Kidney (tissue), 14 donors: ENCODE data around the gene HLA-DMA. TPM values are rescaled to one million over a fixed set of nuclear protein-coding genes. Genes with fewer than 3 reads are reported as not detected.

Source experiments
- DNase-seq, 5 donors: peaks; one replicate each; pipeline ENCODE4 v3.0.0-alpha.2; 2013 to 2020
- FAIRE-seq: peaks from 2 replicates; lab custom pipeline; 2012; peaks lifted over from hg19 to GRCh38; lab: Jason Lieb, UNC
- H3K27ac ChIP-seq, 2 donors: one replicate each; pipeline ENCODE4 v1.7.0; 2013; ENCODE audit warnings: low read depth in 2 of 2, low read length in 2 of 2, inconsistent platforms in 1 of 2
- H3K27me3 ChIP-seq: one replicate; pipeline ENCODE4 v1.7.1; 2013; ENCODE audit warnings: low read length, inconsistent platforms; ENCODE audit not compliant: control insufficient read depth, insufficient read depth
- H3K36me3 ChIP-seq, 3 donors: one replicate each; pipeline versions ENCODE4 v1.7.0 to v1.7.1; 2013; ENCODE audit warnings: low read length in 3 of 3, control low read depth in 1 of 3, inconsistent platforms in 1 of 3; ENCODE audit not compliant: insufficient read depth in 3 of 3, control insufficient read depth in 2 of 3
- H3K4me1 ChIP-seq, 3 donors: one replicate each; pipeline versions ENCODE4 v1.7.0 to v1.7.1; 2013; ENCODE audit warnings: low read length in 3 of 3, inconsistent platforms in 1 of 3, low read depth in 1 of 3; ENCODE audit not compliant: control insufficient read depth in 2 of 3, insufficient read depth in 2 of 3
- H3K4me3 ChIP-seq, 3 donors: one replicate each; pipeline versions ENCODE4 v1.7.0 to v1.8.1; 2013; ENCODE audit warnings: low read length in 3 of 3, control low read depth in 1 of 3, inconsistent platforms in 1 of 3
- H3K9ac ChIP-seq, 3 donors: one replicate each; pipeline versions ENCODE4 v1.7.0 to v1.7.1; 2013; ENCODE audit warnings: low read length in 3 of 3, control low read depth in 1 of 3, inconsistent platforms in 1 of 3
- H3K9me3 ChIP-seq, 3 donors: one replicate each; pipeline versions ENCODE4 v1.7.0 to v1.7.1; 2013; ENCODE audit warnings: low read length in 3 of 3, control low read depth in 1 of 3, inconsistent platforms in 1 of 3; ENCODE audit not compliant: control insufficient read depth in 2 of 3, insufficient read depth in 1 of 3
- CTCF ChIP-seq: IDR thresholded peaks from 3 replicates; pipeline ENCODE4 v1.5.1; 2012; ENCODE audit warnings: mild to moderate bottlenecking, moderate library complexity, borderline replicate concordance; ENCODE audit not compliant: insufficient read depth; ENCODE audit errors: extremely low read depth
- intact Hi-C: fragments of 100-400 bp; cut with DNase I; formaldehyde crosslinking; loops from one replicate; pipeline ENCODE4 v1.11.1; 2022
- polyA plus RNA-seq: library from polyadenylated mRNA; stranded (reverse); fragments of 350-450 nt; fragmentation: Illumina TruSeq; extraction: RNeasy Lipid Tissue Mini Kit (QIAGEN cat#74804); gene quantifications from one replicate; pipeline ENCODE4 v1.2.3, GENCODE V29; 2014; ENCODE audit warnings: low read depth, low replicate concordance; ENCODE audit not compliant: insufficient read depth
- total RNA-seq: library from RNA; stranded (reverse); fragmentation: NEBNext Ultra II Directional; extraction: Animal tissue kit (Norgen Biotek cat#: 25700); gene quantifications from one replicate; pipeline ENCODE4 v1.2.1, GENCODE V29; 2021
- donor health status: control.
- donor health status: control.
- donor health status: control.
- donor health status: control.
- donor health status: control.
- donor health status: DM: yes; HTN: yes; CAD: no.
- donor health status: Normal renal cell carcinoma (clear cell type).

HLA-DMA gene
- total and polyA plus RNA-seq, 2 donors from 2014 or later: 98.5 to 101 TPM

DNA sequence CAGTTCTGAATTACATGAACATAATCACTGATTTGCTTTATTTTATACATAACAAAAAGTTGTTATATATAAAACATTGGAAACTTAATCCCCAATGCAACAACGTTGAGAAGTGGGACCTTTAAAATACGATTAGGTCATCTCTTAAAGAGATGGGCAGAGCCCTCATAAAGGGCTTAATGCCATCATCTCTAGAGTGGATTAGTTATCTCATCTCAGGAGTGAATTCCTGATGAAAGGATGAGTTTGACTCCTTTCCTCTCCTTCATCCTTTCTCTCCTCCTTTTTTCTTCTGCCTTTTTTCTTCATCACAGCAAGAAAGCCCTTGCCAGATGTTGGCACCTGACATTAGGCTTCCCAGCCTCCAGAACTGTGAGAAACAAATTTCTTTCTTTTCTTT is 42.6 kb upstream of the HLA-DMA start:
- Histone ChIP-seq H3K9me3 (no peaks in the 10 kb centered on the region), H3K9ac (no peak overlapping the region), H3K4me3 (no peak overlapping the region), H3K27ac (no peak overlapping the region), H3K36me3 (no peaks in the 10 kb centered on the region), H3K27me3 (no peaks in the 10 kb centered on the region), H3K4me1 (no peaks in the 10 kb centered on the region)
- no peak for DNase-seq
- intact Hi-C loops: no loop called here
- no peak for FAIRE-seq
- no peak for TF ChIP-seq CTCF

GRCh38 chr6:32993363-32993973 is 40.6 kb upstream of the HLA-DMA start:
- intact Hi-C loops: no loop called here
- Histone ChIP-seq H3K4me3 (no peak overlapping the region), H3K9ac (no peak overlapping the region), H3K9me3 (no peaks in the 10 kb centered on the region), H3K4me1 (no peaks in the 10 kb centered on the region), H3K36me3 (no peaks in the 10 kb centered on the region), H3K27ac (no peak overlapping the region), H3K27me3 (no peaks in the 10 kb centered on the region)
- FAIRE-seq (no peak), DNase-seq (no peak)
- TF ChIP-seq CTCF: no peak

DNA sequence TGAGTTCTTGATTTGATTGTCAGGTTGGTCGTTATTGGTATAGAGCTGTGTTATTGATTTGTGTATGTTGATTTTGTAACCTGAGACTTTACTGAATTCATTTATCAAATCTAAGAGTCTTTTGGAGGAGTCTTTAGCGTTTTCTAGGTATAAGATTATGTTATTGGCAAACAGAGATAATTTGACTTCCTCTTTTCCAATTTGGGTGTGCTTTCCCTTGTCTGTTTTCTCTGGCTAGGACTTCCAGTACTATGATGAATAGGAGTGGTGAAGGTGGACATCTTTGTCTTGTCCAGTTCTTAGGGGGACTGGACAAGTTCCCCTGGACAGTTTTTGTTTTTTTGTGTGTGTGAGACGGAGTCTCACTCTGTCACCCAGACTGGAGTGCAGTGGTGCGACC is 39.1 kb upstream of the HLA-DMA start:
- Histone ChIP-seq H3K27ac (no peak overlapping the region), H3K9ac (no peak overlapping the region), H3K36me3 (no peaks in the 10 kb centered on the region), H3K9me3 (no peaks in the 10 kb centered on the region), H3K4me3 (no peak overlapping the region), H3K4me1 (no peaks in the 10 kb centered on the region), H3K27me3 (no peaks in the 10 kb centered on the region)
- intact Hi-C loops: no loop called here
- FAIRE-seq (no peak), DNase-seq (no peak)
- no peak for TF ChIP-seq CTCF

DNA sequence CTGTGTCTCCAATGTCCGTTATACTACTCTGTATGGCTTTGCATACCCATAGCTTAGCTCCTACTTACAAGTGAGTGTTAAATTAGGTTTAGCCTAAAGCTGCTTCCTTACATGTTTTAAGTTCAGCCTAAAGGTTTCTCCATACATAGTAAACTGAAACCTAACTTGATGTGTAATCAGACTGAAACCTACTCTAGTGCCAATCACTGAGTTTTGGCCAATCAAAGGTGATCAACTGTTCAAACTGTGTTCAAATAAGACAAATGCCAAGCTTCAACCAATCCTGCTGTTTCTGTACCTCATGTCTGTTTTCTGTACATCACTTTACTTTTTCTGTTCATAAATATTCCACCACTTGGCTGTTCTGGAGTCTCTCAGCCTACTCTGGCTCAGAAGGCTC is 36.5 kb upstream of the HLA-DMA start:
- DNase-seq (no peak), FAIRE-seq (no peak)
- intact Hi-C loops: no loop called here
- Histone ChIP-seq H3K4me1 (no peaks in the 10 kb centered on the region), H3K27ac (no peak overlapping the region), H3K4me3 (no peak overlapping the region), H3K9ac (no peak overlapping the region), H3K9me3 (no peaks in the 10 kb centered on the region), H3K36me3 (no peaks in the 10 kb centered on the region), H3K27me3 (no peaks in the 10 kb centered on the region)
- TF ChIP-seq CTCF: no peak
